HFF-Myc (cell line): ENCODE measurements around the gene SUSD5.
A peak's percentile ranks its signal among the peaks of the same experiment; 100 is the strongest.

Experiments used
- DNase-seq: peaks from one replicate; pipeline ENCODE4 v3.0.0-alpha.2; 2011; ENCODE audit warnings: low read depth; ENCODE audit errors: extremely low read depth
- H3K4me3 ChIP-seq: replicated peaks from 2 replicates; pipeline ENCODE4 v1.5.1; 2011; ENCODE audit warnings: low read depth, mild to moderate bottlenecking, control low read depth, low read length
- TF ChIP-seq, protein P1 (sequence below): IDR thresholded peaks from 2 replicates; pipeline ENCODE4 v1.5.1; 2012; ENCODE audit warnings: mild to moderate bottlenecking, low read depth, low read length, control low read depth; ENCODE audit errors: missing control alignments

The SUSD5 gene

DNA sequence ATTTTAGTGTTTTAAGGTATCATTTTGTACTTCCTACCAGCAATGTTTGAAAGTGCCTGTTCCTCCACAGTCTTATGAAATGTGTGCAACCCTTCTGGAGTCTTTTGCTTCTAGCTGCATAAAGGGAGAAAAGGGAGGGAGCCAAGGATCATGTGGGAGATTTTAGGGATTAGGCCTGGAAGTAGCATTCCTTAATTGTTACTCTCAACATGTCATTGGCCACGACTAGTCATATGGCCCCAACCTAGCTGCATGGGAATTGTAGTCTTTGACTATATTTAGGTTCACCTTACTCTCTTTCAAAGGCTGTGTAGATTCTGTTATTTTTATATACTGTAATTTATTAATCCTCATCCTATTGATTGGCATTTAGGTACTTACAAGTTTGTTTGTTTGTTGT is 89.9 kb downstream of the SUSD5 start:
- no peak overlapping the region for H3K4me3 ChIP-seq
- TF ChIP-seq, protein P1, sequence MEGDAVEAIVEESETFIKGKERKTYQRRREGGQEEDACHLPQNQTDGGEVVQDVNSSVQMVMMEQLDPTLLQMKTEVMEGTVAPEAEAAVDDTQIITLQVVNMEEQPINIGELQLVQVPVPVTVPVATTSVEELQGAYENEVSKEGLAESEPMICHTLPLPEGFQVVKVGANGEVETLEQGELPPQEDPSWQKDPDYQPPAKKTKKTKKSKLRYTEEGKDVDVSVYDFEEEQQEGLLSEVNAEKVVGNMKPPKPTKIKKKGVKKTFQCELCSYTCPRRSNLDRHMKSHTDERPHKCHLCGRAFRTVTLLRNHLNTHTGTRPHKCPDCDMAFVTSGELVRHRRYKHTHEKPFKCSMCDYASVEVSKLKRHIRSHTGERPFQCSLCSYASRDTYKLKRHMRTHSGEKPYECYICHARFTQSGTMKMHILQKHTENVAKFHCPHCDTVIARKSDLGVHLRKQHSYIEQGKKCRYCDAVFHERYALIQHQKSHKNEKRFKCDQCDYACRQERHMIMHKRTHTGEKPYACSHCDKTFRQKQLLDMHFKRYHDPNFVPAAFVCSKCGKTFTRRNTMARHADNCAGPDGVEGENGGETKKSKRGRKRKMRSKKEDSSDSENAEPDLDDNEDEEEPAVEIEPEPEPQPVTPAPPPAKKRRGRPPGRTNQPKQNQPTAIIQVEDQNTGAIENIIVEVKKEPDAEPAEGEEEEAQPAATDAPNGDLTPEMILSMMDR = no peak
- DNase-seq = no peak

DNA sequence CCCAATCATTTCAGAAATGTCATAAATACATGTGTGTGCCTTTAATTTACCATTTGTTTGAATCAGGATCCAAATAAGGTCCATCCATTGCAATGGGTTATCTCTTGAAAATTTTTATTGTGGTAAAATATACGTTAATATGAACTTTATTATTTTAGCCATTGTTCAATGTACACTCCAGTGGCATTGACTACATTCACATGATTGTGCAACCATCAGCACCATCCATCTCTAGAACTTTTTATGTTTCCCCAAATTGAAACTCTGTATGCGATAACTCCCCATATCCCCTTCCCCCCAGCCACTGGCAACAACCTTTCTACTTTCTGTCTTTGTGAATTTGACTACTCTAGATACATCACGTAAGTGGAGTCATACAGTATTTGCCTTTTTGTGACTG is 92.8 kb downstream of the SUSD5 start:
- no peak for DNase-seq
- H3K4me3 ChIP-seq = no peak overlapping the region
- TF ChIP-seq, protein P1 = no peak

DNA sequence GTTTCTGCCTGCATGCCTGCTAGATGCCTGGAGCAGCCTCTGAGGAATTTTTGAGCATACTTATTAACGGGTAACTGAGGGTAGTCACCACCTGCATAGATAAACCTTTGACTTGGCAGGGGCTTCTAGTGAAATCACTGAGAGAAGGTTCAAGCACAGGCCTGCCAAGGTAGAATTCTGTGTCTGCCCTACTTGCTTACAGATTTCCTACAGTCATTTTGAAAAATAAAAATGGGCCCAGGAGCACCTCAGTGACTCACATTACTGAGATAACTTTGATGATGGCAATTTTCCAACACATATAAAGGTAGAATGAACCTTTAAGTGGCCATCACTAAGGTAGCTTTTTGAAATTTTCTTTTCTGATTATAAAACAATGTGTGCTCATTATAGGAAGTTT is 94.0 kb downstream of the SUSD5 start:
- TF ChIP-seq, protein P1 = no peak
- DNase-seq = no peak
- no peak overlapping the region for H3K4me3 ChIP-seq

DNA sequence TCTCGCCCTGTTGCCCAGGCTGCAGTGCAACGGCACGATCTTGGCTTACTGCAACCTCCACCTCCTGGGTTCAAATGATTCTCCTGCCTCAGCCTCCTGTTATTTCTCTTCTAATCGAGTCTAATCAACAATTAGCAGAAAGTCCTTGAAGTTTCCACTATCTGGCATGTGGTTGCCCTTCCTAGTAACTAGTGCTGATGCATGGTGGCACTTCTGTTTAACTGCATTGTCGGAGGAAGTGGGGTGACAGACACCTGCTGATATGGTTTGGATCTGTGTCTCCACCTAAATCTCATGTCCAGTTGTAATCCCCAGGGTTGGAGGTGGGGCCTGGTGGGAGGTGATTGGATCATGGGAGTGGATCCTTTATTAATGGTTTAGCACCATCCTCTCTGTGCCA is 95.6 kb downstream of the SUSD5 start:
- TF ChIP-seq, protein P1 = no peak
- no peak for DNase-seq
- no peak overlapping the region for H3K4me3 ChIP-seq

DNA sequence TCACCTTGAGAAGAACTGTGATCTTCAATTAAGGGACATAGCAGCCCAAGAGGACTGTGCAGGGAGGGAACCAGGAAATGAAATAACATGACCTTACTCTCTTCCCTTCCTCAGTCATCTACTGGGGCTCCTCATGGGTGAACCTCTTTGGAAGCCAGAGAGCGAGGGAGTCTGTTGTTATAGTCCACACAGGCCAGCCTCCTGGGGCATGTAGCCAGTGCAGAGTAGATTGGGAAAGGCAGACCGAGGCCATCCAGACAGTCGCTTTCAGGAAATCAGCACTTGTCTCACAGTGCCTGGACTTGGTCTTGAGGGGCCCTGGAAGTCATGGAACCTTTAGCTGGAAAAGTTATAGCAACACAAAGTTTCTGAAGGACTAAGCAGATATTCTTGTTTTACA is 98.7 kb downstream of the SUSD5 start:
- no peak overlapping the region for H3K4me3 ChIP-seq
- TF ChIP-seq, protein P1 = no peak
- no peak for DNase-seq

DNA sequence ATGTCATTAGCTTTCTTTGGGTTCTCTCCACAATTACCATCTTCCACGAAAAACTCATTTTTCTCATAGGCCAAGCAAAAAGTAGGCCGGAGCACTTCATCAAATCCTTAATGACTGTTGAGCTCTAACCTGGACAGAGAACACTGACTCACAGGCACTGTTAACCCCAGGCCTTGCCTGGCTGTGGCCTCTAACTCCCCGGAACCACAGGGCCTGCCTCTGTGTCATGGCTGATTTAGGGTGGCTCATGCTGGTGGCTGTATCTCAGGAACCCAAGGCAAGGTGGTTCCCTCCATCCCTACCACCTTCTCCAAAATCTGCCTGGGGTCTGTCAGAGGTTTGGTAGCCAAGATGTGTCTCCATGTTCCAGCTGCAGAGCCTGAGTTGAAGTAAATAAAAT is 101.1 kb downstream of the SUSD5 start:
- H3K4me3 ChIP-seq = no peak overlapping the region
- DNase-seq = no peak
- TF ChIP-seq, protein P1 = no peak

DNA sequence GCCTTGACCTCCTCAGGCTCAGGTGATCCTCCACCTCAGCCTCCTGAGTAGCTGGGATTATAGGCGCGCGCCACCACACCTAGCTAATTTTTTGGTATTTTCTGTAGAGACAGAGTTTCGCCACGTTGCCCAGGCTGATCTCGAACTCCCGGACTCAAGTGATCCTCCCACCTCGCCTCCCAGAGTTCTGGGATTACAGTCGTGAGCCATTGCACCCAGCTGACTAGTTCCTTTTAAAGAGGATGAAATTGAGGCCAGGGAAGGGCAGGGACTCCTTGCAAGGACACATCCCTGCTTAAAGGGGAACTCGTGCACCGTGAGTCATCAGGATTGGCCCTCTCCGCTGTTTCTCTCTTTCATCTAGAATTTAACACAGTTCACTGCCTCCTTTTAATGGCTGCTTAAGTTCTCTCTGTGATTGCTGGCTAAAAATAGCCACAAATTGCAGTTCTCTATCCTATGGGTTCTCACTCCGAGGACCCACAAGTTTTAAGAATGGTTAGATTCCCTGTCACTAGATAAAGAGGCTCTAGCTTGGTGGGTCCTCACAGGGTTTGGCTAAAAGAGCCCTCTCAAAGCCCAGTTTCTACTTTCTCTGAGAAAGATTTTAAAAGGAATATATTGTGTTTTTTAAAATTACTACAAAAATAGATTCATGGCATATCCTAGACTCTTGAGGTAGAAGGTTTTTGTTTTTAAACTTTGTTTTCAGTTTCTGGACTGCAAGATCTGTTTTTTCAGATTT is 103.4 kb downstream of the SUSD5 start:
- TF ChIP-seq, protein P1 = no peak
- peak overlapping the region; percentile 62 for H3K4me3 ChIP-seq
- peak; percentile 67 for DNase-seq
